Suppressor macrophage treated with lipopolysaccharide for 4 hours (primary cell): ENCODE measurements around the gene MED1.

Source experiments
- DNase-seq: peaks from one replicate; pipeline ENCODE4 v3.0.0-alpha.2; 2020

The MED1 gene

DNA sequence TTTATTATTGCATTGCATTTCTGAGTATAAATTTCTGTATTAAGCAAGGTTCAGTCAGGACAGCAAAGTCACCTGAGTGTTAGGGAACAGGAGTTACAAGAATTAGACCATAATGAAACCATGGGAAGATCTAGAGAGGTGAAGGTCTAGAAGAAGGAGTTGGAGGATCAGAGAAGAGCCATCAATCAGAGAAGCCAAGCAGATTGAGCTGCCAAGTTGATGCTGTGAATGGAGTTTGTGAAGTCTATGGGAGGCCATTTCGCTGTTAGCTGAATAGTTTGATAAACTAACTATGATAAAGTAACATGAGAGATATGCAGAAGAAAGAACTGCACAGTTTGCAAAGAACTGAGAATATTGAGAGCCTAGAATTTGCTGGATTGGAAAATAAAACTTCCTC lies 90.0 kb downstream of the MED1 start:
- DNase-seq, result no peak

DNA sequence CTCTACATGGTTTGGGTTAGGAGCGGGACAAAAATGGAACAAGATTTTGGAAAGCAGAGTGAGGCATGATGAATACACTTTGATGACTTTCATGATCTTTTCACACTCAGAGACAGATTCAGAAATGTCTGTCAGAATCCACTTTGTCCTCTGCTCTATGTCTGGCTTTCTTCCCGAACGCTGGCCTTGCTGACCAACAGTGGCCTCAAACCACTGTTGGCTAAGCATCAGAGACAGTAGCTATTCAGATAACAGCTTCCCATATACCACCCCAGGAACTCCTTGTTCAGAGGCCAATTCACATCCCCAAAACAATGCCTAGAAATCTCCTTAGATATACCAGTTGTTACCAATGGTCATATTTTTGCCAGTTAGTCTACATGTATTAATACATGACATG lies 90.5 kb downstream of the MED1 start:
- no peak for DNase-seq

- DNase-seq, result no peak
Measured at GRCh38 chr17:39359994-39360393, 91.1 kb downstream of the MED1 start.

- DNase-seq, result no peak
Measured at GRCh38 chr17:39357986-39358385, 93.1 kb downstream of the MED1 start.

GRCh38 chr17:39357488-39357887 lies 93.6 kb downstream of the MED1 start:
- no peak for DNase-seq
